HepG2 (cell line): ENCODE measurements around the gene PITPNM2. TPM values are rescaled to one million over a fixed set of nuclear protein-coding genes. Genes with fewer than 3 reads are reported as not detected.

Source experiments
- AGO1 ChIP-seq: fragments of 200-400 bp; formaldehyde crosslinking; IDR thresholded peaks from 2 replicates; pipeline ENCODE4 v1.6.1; 2017; ENCODE audit warnings: mild to moderate bottlenecking, low read depth, low read length, moderate library complexity; ENCODE audit not compliant: poor library complexity, severe bottlenecking
- CREB3 ChIP-seq: sonication (generic); formaldehyde crosslinking; IDR thresholded peaks from 2 replicates; pipeline ENCODE4 v1.5.0; 2020; ENCODE audit warnings: missing genetic modification reagents
- ETV6 ChIP-seq: sonication (generic); formaldehyde crosslinking; conservative IDR thresholded peaks from 2 replicates; pipeline ENCODE4 v1.4.0; 2020; ENCODE audit warnings: missing genetic modification reagents
- MAX ChIP-seq: IDR thresholded peaks from 2 replicates; pipeline ENCODE4 v1.6.1; 2012; ENCODE audit warnings: inconsistent platforms
- MNT ChIP-seq: fragments of 450-650 bp; IDR thresholded peaks from 2 replicates; pipeline ENCODE4 v1.6.1; 2016
- NFIC ChIP-seq: IDR thresholded peaks from 2 replicates; pipeline ENCODE4 v1.6.1; 2012; ENCODE audit warnings: mild to moderate bottlenecking, low read length, inconsistent platforms
- NR2C2 ChIP-seq: sonication (generic); formaldehyde crosslinking; IDR thresholded peaks from 2 replicates; pipeline ENCODE4 v1.4.0; 2020; ENCODE audit warnings: missing genetic modification reagents, mild to moderate bottlenecking, moderate library complexity, borderline replicate concordance
- SKIL ChIP-seq: sonication (generic); formaldehyde crosslinking; IDR thresholded peaks from 2 replicates; pipeline ENCODE4 v1.8.0; 2022; ENCODE audit warnings: missing genetic modification reagents, mild to moderate bottlenecking, moderate library complexity, borderline replicate concordance
- SNAPC5 ChIP-seq: sonication (generic); formaldehyde crosslinking; IDR thresholded peaks from 2 replicates; pipeline ENCODE4 v1.8.1; 2023; ENCODE audit warnings: mild to moderate bottlenecking, missing genetic modification reagents, borderline replicate concordance
- ZBTB20 ChIP-seq: sonication (generic); formaldehyde crosslinking; IDR thresholded peaks from 2 replicates; pipeline ENCODE4 v1.8.1; 2023; ENCODE audit warnings: missing genetic modification reagents, low read depth, mild to moderate bottlenecking, borderline replicate concordance
- ZMAT5 ChIP-seq: sonication (generic); formaldehyde crosslinking; IDR thresholded peaks from 2 replicates; pipeline ENCODE4 v1.5.0; 2020; ENCODE audit warnings: mild to moderate bottlenecking, low read depth, missing genetic modification reagents, borderline replicate concordance
- ZNF34 ChIP-seq: sonication (generic); formaldehyde crosslinking; IDR thresholded peaks from 2 replicates; pipeline ENCODE4 v1.4.0; 2020; ENCODE audit warnings: mild to moderate bottlenecking, missing genetic modification reagents, borderline replicate concordance
- ZNF704 ChIP-seq: sonication (generic); formaldehyde crosslinking; IDR thresholded peaks from 2 replicates; pipeline ENCODE4 v1.8.1; 2023; ENCODE audit warnings: mild to moderate bottlenecking, inconsistent platforms, moderate library complexity, missing genetic modification reagents, borderline replicate concordance
- ZNF784 ChIP-seq: sonication (generic); formaldehyde crosslinking; IDR thresholded peaks from 2 replicates; pipeline ENCODE4 v1.5.1; 2020; ENCODE audit warnings: missing genetic modification reagents, mild to moderate bottlenecking, borderline replicate concordance
- polyA plus RNA-seq, 8 experiments: library from polyadenylated mRNA; depleted of rRNA in 3 of 8; stranded (reverse) in 7 of 8; unstranded in 1 of 8; fragments of >200 nt; fragmentation: Illumina TruSeq in 4 of 8; extraction: Trizol in 4 of 8; gene quantifications; 2 replicates each; pipeline versions ENCODE4 v1.2.1 to v1.2.3, GENCODE V29; 2011 to 2016; ENCODE audit warnings: low read depth in 4 of 8, missing spikeins in 1 of 8, mixed read lengths in 1 of 8; ENCODE audit not compliant: insufficient read depth in 1 of 8
- total RNA-seq, 5 experiments: library from RNA; depleted of rRNA; stranded (reverse); fragments of >200 nt; fragmentation: Illumina TruSeq; extraction: Trizol; gene quantifications; 2 replicates each; pipeline ENCODE4 v1.2.3, GENCODE V29; 2016; ENCODE audit warnings: low read depth in 1 of 5
- TF ChIP-seq, protein P1 (sequence below): sonication (generic); formaldehyde crosslinking; IDR thresholded peaks from 2 replicates; pipeline ENCODE4 v1.8.0; 2022; ENCODE audit warnings: missing genetic modification reagents, mild to moderate bottlenecking, borderline replicate concordance

PITPNM2 gene
- total and polyA plus RNA-seq, 2 of the 13 experiments (the other 11 are each of a cell fraction or from before 2014, with no cell fraction given), result 4.2 to 5.3 TPM

DNA sequence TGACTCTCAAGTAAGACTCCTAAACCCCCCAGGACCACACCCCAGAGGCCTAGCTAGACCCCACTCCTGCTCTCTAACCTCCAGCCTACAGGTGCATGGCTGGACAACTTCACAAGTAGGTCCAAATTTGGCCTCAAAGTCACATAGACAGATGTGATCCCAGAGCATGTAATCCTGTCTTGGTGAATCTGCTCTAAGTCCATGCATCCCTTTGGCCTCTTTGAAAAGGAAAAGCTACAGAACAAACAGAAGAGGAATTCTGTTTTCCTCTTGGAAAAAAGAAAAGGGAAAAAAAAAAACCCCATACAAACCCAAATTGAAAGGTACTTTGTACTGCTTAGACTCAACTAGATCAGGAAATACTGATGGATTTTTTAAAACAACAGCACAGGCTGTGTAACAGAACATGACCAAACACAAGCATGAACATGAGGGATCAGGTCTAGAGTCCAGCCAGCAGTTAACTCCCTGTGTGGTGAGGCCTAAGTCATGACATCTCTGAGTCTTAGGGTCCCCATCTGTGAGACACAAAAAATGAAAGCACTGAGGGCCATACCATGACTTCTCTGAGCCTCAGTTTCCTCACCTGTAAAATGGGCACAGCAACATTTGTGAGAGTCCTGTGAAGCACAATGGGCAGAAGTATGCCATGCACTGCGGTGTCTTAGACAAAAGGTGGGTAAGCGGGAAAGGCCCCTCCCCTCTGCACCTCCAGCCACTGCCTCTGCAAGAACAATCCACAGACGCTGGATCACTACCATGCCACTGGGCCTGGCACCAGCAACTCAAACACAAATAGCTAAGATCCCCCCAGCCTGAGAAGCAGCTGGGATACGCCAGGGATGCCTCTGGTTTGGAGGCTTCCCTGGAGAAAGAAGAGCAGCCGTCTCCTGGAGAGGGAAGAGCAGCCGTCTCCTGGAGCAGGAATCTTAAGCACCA, 9.9 kb downstream of the PITPNM2 start (continued):
- TF ChIP-seq ZNF704 (no peak), MAX (no peak; the same call in 1 of the 2 replicates), AGO1 (no peak), NR2C2 (no peak), NFIC (no peak), SNAPC5 (CRISPR knock-in tag) (no peak), CREB3 (CRISPR knock-in tag) (no peak), ZMAT5 (no peak), SKIL (CRISPR knock-in tag) (no peak), ETV6 (CRISPR knock-in tag) (no peak), ZBTB20 (0 out of 2 replicates have a peak, but pooled peaks have one; percentile 22), ZNF34 (no peak), ZNF784 (CRISPR knock-in tag) (no peak), MNT (no peak)
- TF ChIP-seq, protein P1, sequence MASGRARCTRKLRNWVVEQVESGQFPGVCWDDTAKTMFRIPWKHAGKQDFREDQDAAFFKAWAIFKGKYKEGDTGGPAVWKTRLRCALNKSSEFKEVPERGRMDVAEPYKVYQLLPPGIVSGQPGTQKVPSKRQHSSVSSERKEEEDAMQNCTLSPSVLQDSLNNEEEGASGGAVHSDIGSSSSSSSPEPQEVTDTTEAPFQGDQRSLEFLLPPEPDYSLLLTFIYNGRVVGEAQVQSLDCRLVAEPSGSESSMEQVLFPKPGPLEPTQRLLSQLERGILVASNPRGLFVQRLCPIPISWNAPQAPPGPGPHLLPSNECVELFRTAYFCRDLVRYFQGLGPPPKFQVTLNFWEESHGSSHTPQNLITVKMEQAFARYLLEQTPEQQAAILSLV (CRISPR knock-in tag), result peak; percentile 34; the same call in 1 of the 2 replicates
